Stimulated activated naive CD8-positive, alpha-beta T cell treated with anti-CD3 and anti-CD28 coated beads, Interleukin-15, Interleukin-2, amounts not matched to agents 100 U/mL and 50 U/mL, for 24 hours (primary cell): Measurements from ENCODE around the gene PAQR6.

Experiments used
- ATAC-seq: fragments of 150-1000 bp; cut with Tn5 transposase; one replicate; pipeline ENCODE4 v1.10.0; 2021
- DNase-seq: peaks from one replicate; pipeline ENCODE4 v3.0.0; 2021

The PAQR6 gene

DNA sequence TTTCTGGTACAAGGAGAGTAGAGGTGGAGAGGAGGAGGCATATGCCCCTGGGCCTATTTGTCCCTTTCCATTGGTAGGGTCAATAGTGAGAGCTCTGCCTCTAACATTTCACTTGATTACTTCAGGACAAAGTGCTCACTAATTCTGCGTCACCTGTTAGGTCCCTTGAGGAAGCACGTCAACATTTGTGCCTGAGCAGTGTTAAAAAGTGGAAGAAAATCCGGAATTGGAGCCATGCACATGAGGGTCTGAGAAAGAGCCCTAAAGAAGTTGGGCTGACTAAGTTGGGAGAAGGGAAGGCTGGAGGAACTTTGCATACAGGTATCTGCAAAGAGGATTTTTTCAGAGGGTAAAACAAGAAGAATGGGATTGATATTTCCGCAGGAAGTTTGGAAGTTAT, 52.0 kb downstream of the PAQR6 start:
- DNase-seq (no peak), ATAC-seq (no peak)

DNA sequence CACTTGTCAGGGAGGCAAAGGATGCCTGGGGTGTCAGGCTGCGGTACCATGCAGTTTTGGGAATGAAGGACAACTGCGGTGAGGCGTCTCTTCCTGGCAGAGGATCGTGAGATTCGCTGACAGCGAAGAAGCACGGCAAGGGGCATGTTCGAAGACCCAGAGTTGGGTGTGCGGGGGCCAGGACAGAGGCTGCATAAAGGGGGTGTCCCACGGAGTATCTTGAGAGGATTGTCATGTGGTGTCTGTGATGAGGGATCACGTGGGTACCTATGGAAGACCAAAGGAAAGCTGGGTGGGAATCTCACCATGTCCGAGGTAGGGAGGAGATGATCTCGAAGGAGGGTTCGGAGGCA, 53.6 kb downstream of the PAQR6 start:
- ATAC-seq (no peak), DNase-seq (no peak)

DNA sequence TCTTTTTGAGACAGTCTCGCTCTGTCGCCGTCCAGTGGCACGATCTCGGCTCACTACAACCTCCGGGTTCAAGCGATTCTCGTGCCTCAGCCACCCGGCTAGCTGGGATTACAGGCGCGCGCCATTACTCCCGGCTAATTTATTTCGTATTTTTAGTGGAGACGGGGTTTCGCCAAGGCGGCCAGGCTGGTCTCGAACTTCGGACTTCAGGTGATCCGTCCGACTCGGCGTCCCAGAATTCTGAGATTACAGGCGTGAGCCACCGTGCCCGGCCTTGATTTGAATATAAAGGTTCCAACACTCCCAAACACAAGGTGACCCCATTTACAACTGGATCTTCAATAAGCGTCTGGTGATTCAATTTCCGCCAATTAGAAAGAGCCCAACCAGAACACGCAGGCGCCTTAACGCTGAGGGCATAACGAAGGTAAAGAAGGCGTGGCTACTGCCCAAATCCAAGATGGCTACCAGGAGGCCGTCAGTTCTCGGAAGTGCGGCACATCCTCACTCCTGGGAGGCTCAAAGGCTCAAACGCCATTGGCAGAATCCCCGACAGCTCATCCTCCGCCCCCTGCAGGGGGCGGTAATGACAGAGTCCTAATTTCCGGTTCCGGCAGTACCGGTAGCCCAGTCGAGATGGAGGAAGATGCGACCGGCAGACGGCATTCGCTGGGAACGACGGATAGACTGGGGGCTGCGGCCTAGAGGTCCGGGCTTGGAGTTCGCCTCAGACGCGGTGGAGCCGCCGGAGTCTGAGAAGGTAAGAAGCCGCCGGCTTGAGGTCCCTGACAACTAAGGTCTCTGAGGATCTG, 54.2 kb downstream of the PAQR6 start, which contains the start of gene SLC25A44:
SLC25A44 (plus strand) TSS at position 617 of the 812 bp plus-strand sequence. CDS start 5,744 bp downstream, outside the sequence.
- DNase-seq (peak; percentile 95), ATAC-seq (peak; percentile 96)
